HG03175 (cell line): ENCODE data around the gene GMFB.

Source experiments
- ATAC-seq: cut with Tn5 transposase; IDR thresholded peaks from one replicate; pipeline ENCODE4 v1.9.1; 2021; ENCODE audit warnings: mild to moderate bottlenecking, moderate library complexity; ENCODE audit not compliant: unreplicated experiment

GMFB gene

GRCh38 chr14:54488646-54489317 lies at the start of gene GMFB:
Gene GMFB (minus strand): TSS chr14:54488980. CDS start chr14:54488927, 53 bp downstream.
- ATAC-seq = peak; percentile 90

GRCh38 chr14:54538055-54538454 lies 49.3 kb upstream of the GMFB start:
- ATAC-seq = no peak

GRCh38 chr14:54537651-54538050 lies 48.9 kb upstream of the GMFB start:
- ATAC-seq = no peak

GRCh38 chr14:54535646-54536045 lies 46.9 kb upstream of the GMFB start:
- ATAC-seq = no peak

- ATAC-seq = no peak
Observed at GRCh38 chr14:54535126-54535525, 46.3 kb upstream of the GMFB start.

GRCh38 chr14:54533100-54533499 lies 44.3 kb upstream of the GMFB start:
- no peak for ATAC-seq

- ATAC-seq = peak; percentile 76
Observed at GRCh38 chr14:54532111-54533012, 43.6 kb upstream of the GMFB start.

- no peak for ATAC-seq
Observed at GRCh38 chr14:54529811-54530210, 41.0 kb upstream of the GMFB start.

GRCh38 chr14:54528973-54529372 lies 40.2 kb upstream of the GMFB start:
- ATAC-seq = no peak

GRCh38 chr14:54524410-54524809 lies 35.6 kb upstream of the GMFB start:
- no peak for ATAC-seq

- ATAC-seq = no peak
Observed at GRCh38 chr14:54516709-54517108, 27.9 kb upstream of the GMFB start.

GRCh38 chr14:54515670-54516069 lies 26.9 kb upstream of the GMFB start:
- ATAC-seq = no peak

GRCh38 chr14:54512393-54512792 lies 23.6 kb upstream of the GMFB start:
- no peak for ATAC-seq

- peak; percentile 99 for ATAC-seq
Observed at GRCh38 chr14:54509546-54510501, 21.0 kb upstream of the GMFB start, which contains the start of gene CGRRF1. Gene CGRRF1 (plus strand): TSS chr14:54509906. CDS start chr14:54509960, 54 bp downstream.

GRCh38 chr14:54503486-54503885 lies 14.7 kb upstream of the GMFB start:
- ATAC-seq = no peak

GRCh38 chr14:54502602-54503001 lies 13.8 kb upstream of the GMFB start:
- ATAC-seq = no peak

- ATAC-seq = no peak
Observed at GRCh38 chr14:54501480-54501879, 12.7 kb upstream of the GMFB start.

GRCh38 chr14:54500744-54501143 lies 12.0 kb upstream of the GMFB start:
- ATAC-seq = no peak

GRCh38 chr14:54498579-54498978 lies 9.8 kb upstream of the GMFB start:
- ATAC-seq = no peak

GRCh38 chr14:54498095-54498531 lies 9.3 kb upstream of the GMFB start:
- no peak for ATAC-seq

GRCh38 chr14:54497224-54497623 lies 8.4 kb upstream of the GMFB start:
- ATAC-seq = no peak
